OCI-LY3 (cell line): ENCODE results near the gene RALGAPB.

Experiments
- EZH2phosphoT487 ChIP-seq: fragments of 200-600 bp; shearing (Covaris generic); IDR thresholded peaks from 2 replicates; pipeline ENCODE4 v1.6.1; 2018; ENCODE audit warnings: antibody characterized with exemption, mixed run types, low read depth
- TF ChIP-seq, protein P1 (sequence below): fragments of 200-600, 300-600 bp; sonication (generic); IDR thresholded peaks from 2 replicates; pipeline ENCODE4 v1.5.1; 2014; ENCODE audit warnings: antibody characterized with exemption, low read length, low read depth

DNA sequence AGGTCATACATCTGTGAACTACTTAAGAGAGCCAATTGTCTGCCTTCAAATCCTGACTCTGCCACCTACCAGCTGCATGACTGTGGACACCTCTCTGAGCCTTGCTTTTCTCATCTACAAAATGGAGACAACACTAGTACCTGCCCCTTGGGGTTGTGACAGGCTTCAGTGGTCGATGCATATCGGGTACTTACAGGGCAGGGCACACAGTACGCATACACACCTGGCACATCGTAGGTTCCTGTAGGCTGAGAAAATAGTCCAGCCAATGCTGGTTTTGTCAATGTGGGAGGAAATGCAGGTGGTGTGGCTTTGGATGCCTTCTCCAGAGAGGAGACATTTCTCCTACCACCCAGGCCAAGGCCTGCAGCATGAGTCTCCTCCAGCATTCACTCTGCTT is 110.7 kb downstream of the RALGAPB start:
- TF ChIP-seq, protein P1, sequence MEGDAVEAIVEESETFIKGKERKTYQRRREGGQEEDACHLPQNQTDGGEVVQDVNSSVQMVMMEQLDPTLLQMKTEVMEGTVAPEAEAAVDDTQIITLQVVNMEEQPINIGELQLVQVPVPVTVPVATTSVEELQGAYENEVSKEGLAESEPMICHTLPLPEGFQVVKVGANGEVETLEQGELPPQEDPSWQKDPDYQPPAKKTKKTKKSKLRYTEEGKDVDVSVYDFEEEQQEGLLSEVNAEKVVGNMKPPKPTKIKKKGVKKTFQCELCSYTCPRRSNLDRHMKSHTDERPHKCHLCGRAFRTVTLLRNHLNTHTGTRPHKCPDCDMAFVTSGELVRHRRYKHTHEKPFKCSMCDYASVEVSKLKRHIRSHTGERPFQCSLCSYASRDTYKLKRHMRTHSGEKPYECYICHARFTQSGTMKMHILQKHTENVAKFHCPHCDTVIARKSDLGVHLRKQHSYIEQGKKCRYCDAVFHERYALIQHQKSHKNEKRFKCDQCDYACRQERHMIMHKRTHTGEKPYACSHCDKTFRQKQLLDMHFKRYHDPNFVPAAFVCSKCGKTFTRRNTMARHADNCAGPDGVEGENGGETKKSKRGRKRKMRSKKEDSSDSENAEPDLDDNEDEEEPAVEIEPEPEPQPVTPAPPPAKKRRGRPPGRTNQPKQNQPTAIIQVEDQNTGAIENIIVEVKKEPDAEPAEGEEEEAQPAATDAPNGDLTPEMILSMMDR, result no peak
- no peak for TF ChIP-seq EZH2phosphoT487
